ENCODE results near the gene IQSEC1.

DNA sequence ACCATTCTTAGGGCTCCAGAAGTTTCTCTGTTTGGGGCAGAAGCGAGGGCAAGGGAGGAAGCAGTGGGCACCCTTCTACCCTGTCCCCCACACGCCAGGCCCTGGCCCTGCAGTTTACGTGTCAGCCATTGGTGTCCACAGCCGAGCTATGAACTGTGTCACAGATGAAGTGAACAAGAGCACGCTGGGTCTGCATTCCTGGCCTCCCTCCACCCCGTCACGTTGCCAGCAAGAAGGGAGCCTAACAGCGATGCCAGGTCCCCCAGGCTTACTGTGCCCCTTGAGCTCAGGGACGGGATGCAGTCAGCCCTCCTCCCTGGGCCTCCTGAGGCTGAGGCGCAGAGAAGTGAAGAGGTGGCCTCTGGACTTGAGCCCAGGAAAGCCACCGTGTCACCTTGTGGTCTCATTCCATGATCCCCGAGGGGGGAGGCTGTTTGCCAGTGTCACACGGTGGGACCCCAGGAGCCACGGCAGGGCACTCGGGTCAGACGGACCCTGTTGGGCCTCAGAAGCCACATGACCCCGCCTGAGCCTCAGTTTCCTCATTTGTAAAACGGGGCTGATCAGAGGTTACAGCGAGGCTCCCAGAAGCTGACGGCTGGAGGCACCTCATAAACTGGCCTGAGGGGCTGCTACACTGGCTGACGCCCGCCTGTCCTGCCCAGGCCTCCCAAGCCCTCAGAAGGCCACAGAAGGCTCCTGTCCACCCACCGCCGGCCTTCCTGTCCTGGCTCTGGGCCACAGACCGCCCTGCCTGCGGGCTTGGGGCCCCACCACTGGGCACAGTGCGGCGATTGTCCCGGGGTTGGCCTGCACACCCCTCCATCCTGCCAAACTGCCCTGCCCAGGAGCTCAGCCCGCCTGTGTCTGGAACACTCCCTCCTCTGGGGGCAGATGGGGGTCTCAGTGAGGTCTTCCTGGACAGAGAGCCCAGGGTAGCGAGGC is 18.6 kb downstream of the IQSEC1 start:
- TF ChIP-seq, protein P1, sequence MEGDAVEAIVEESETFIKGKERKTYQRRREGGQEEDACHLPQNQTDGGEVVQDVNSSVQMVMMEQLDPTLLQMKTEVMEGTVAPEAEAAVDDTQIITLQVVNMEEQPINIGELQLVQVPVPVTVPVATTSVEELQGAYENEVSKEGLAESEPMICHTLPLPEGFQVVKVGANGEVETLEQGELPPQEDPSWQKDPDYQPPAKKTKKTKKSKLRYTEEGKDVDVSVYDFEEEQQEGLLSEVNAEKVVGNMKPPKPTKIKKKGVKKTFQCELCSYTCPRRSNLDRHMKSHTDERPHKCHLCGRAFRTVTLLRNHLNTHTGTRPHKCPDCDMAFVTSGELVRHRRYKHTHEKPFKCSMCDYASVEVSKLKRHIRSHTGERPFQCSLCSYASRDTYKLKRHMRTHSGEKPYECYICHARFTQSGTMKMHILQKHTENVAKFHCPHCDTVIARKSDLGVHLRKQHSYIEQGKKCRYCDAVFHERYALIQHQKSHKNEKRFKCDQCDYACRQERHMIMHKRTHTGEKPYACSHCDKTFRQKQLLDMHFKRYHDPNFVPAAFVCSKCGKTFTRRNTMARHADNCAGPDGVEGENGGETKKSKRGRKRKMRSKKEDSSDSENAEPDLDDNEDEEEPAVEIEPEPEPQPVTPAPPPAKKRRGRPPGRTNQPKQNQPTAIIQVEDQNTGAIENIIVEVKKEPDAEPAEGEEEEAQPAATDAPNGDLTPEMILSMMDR (conservative IDR thresholded peaks at IDR 0.05 in 1 of 2, IDR thresholded peaks at IDR 0.05 in 1 of 2; ENCODE audit: low read depth in 1 of 2, low read length in 2 of 2) = no peak
- TF ChIP-seq EZH2 (IDR thresholded peaks at IDR 0.05; ENCODE audit: low read length, missing control alignments) = no peak
